HCT116 (cell line): ENCODE data around the gene TCP11L1. TPM values are rescaled to one million over a fixed set of nuclear protein-coding genes. Genes with fewer than 3 reads are reported as not detected.

Experiments used
- ATAC-seq: fragments of 200-7000 bp; cut with Tn5 transposase; 2 replicates; pipeline ENCODE4 v1.9.1; 2020; ENCODE audit warnings: mild to moderate bottlenecking, moderate library complexity
- BruUV-seq: library from RNA; stranded (reverse); fragments of 400-500 nt; replicated peaks from 2 replicates; lab custom pipeline; 2021; lab: Mats Ljungman, UMichigan
- CTCF ChIA-PET: fragments of 300-600 bp; sonication (Branson Sonifier 250); formaldehyde crosslinking; loops from one replicate; lab custom pipeline; 2021; ENCODE audit warnings: antibody characterized with exemption; lab: Charles Lee
- POLR2A ChIA-PET: fragments of 300-600, 350-600 bp; sonication (Branson Sonifier 250); formaldehyde crosslinking; loops from one replicate; lab custom pipeline; 2021; ENCODE audit warnings: antibody characterized with exemption; lab: Charles Lee
- RAD21 ChIA-PET, 2 experiments: fragments of 300-600 bp; sonication (Branson Sonifier 250); formaldehyde crosslinking; loops; one replicate each; lab custom pipeline; 2023; ENCODE audit warnings: low total read pairs in 2 of 2; ENCODE audit not compliant: uncharacterized antibody in 2 of 2, unreplicated experiment in 2 of 2, low non-redundant PET in 1 of 2; lab: Charles Lee
- DNase-seq: peaks from one replicate; pipeline ENCODE4 v3.0.0-alpha.2; 2010; ENCODE audit warnings: low read depth, low spot score
- H2AFZ ChIP-seq: fragments of 200-600 bp; shearing (Covaris generic), sonication (generic); 2 replicates; pipeline ENCODE4 v1.6.1; 2017; ENCODE audit warnings: low read depth, mixed run types, mixed read lengths, antibody characterized with exemption, low read length; ENCODE audit not compliant: poor library complexity, severe bottlenecking
- H3K27ac ChIP-seq: 2 replicates; pipeline ENCODE4 v1.5.1; 2012; ENCODE audit warnings: low read depth, low read length
- H3K27me3 ChIP-seq: fragments of 200-600 bp; sonication (generic); 2 replicates; pipeline ENCODE4 v1.6.1; 2016; ENCODE audit warnings: mixed run types, low read length, mixed read lengths; ENCODE audit not compliant: insufficient read depth
- H3K36me3 ChIP-seq, 2 experiments: fragments of 200-500 bp in 1 of 2; fragments of 200-600 bp in 1 of 2; sonication (Bioruptor generic) in 1 of 2; sonication (generic) in 1 of 2; 2 replicates each; pipeline versions ENCODE4 v1.5.1 to v1.6.1; 2014 to 2016; ENCODE audit warnings: low read length in 2 of 2, inconsistent platforms in 1 of 2, mixed read lengths in 1 of 2, mixed run types in 1 of 2; ENCODE audit not compliant: insufficient read depth in 2 of 2, control insufficient read depth in 1 of 2
- H3K4me1 ChIP-seq, 2 experiments: fragments of 200-600 bp in 1 of 2; sonication (generic) in 1 of 2; 2 replicates each; pipeline versions ENCODE4 v1.5.1 to v1.6.1; 2012 to 2017; ENCODE audit warnings: low read length in 2 of 2, inconsistent platforms in 1 of 2, mild to moderate bottlenecking in 1 of 2, mixed read lengths in 1 of 2, mixed run types in 1 of 2, moderate library complexity in 1 of 2; ENCODE audit not compliant: insufficient read depth in 2 of 2, control insufficient read depth in 1 of 2
- H3K4me2 ChIP-seq: fragments of 200-600 bp; sonication (generic); 2 replicates; pipeline ENCODE4 v1.6.1; 2017; ENCODE audit warnings: mixed run types, low read length, mixed read lengths
- H3K4me3 ChIP-seq, 2 experiments: fragments of 200-600 bp in 1 of 2; sonication (generic) in 1 of 2; replicated peaks in 1 of 2; 2 replicates each; pipeline ENCODE4 v1.5.1; 2011 to 2016; ENCODE audit warnings: low read length in 2 of 2, control low read depth in 1 of 2, low read depth in 1 of 2, mild to moderate bottlenecking in 1 of 2, mixed read lengths in 1 of 2, mixed run types in 1 of 2
- H3K79me2 ChIP-seq: fragments of 200-600 bp; sonication (generic); 2 replicates; pipeline ENCODE4 v1.6.1; 2017; ENCODE audit warnings: mild to moderate bottlenecking, mixed run types, low read length, moderate library complexity, mixed read lengths; ENCODE audit not compliant: insufficient read depth
- H3K9ac ChIP-seq: fragments of 200-600 bp; sonication (generic); 2 replicates; pipeline ENCODE4 v1.6.1; 2016; ENCODE audit warnings: low read length, mixed read lengths
- H3K9me2 ChIP-seq: fragments of 200-600 bp; sonication (generic), shearing (Covaris generic); 2 replicates; pipeline ENCODE4 v1.6.1; 2017; ENCODE audit warnings: mixed run types, mild to moderate bottlenecking, moderate library complexity; ENCODE audit not compliant: insufficient read depth
- H3K9me3 ChIP-seq, 2 experiments: fragments of 200-500 bp in 1 of 2; fragments of 200-600 bp in 1 of 2; sonication (Bioruptor generic) in 1 of 2; sonication (generic) in 1 of 2; 2 replicates each; pipeline ENCODE4 v1.6.1; 2014 to 2017; ENCODE audit warnings: low read length in 2 of 2, mixed read lengths in 2 of 2, inconsistent platforms in 1 of 2, low read depth in 1 of 2, mild to moderate bottlenecking in 1 of 2, mixed run types in 1 of 2, moderate library complexity in 1 of 2; ENCODE audit not compliant: control insufficient read depth in 1 of 2, insufficient read depth in 1 of 2
- H4K20me1 ChIP-seq: fragments of 200-600 bp; sonication (generic), shearing (Covaris generic); 2 replicates; pipeline ENCODE4 v1.6.1; 2017; ENCODE audit warnings: mixed run types, mild to moderate bottlenecking, moderate library complexity; ENCODE audit not compliant: insufficient read depth
- ATF3 ChIP-seq: IDR thresholded peaks from 2 replicates; pipeline ENCODE4 v1.6.1; 2012
- EGR1 ChIP-seq: IDR thresholded peaks from 2 replicates; pipeline ENCODE4 v1.6.1; 2012; ENCODE audit warnings: low read depth
- ELF1 ChIP-seq: IDR thresholded peaks from 2 replicates; pipeline ENCODE4 v1.6.1; 2012; ENCODE audit warnings: low read depth, borderline replicate concordance
- EZH2 ChIP-seq: fragments of 200-600 bp; sonication (generic); IDR thresholded peaks from 2 replicates; pipeline ENCODE4 v1.6.1; 2017; ENCODE audit warnings: antibody characterized with exemption, mixed run types
- EZH2phosphoT487 ChIP-seq: fragments of 200-600 bp; IDR thresholded peaks from 2 replicates; pipeline ENCODE4 v1.6.1; 2018; ENCODE audit warnings: antibody characterized with exemption, borderline replicate concordance
- FOSL1 ChIP-seq: IDR thresholded peaks from 2 replicates; pipeline ENCODE4 v1.6.1; 2012; ENCODE audit warnings: low read depth
- JUND ChIP-seq: IDR thresholded peaks from 2 replicates; pipeline ENCODE4 v1.6.1; 2012
- POLR2A ChIP-seq: IDR thresholded peaks from 2 replicates; pipeline ENCODE4 v1.7.0; 2011; ENCODE audit warnings: borderline replicate concordance; ENCODE audit not compliant: insufficient read depth, insufficient read length; ENCODE audit errors: extremely low read depth
- POLR2AphosphoS5 ChIP-seq: IDR thresholded peaks from 2 replicates; pipeline ENCODE4 v1.6.1; 2011; ENCODE audit warnings: mild to moderate bottlenecking, low read depth, low read length, moderate library complexity
- RAD21 ChIP-seq: IDR thresholded peaks from 2 replicates; pipeline ENCODE4 v1.6.1; 2012; ENCODE audit warnings: low read depth, mild to moderate bottlenecking
- REST ChIP-seq: IDR thresholded peaks from 2 replicates; pipeline ENCODE4 v1.6.1; 2012; ENCODE audit warnings: low read depth
- SIN3A ChIP-seq: IDR thresholded peaks from 2 replicates; pipeline ENCODE4 v1.6.1; 2012; ENCODE audit warnings: low read depth
- SP1 ChIP-seq: IDR thresholded peaks from 2 replicates; pipeline ENCODE4 v1.6.1; 2012; ENCODE audit warnings: low read depth
- SRF ChIP-seq: IDR thresholded peaks from 2 replicates; pipeline ENCODE4 v1.6.1; 2012; ENCODE audit warnings: low read depth
- TCF7L2 ChIP-seq: IDR thresholded peaks from 2 replicates; pipeline ENCODE4 v1.7.0; 2011; ENCODE audit warnings: borderline replicate concordance, inconsistent platforms; ENCODE audit not compliant: insufficient read depth, insufficient read length; ENCODE audit errors: extremely low read depth
- YY1 ChIP-seq: IDR thresholded peaks from 2 replicates; pipeline ENCODE4 v1.6.1; 2011; ENCODE audit warnings: low read length, low read depth, moderate library complexity, mild to moderate bottlenecking; ENCODE audit not compliant: insufficient replicate concordance; ENCODE audit errors: extremely low read depth
- ZNF274 ChIP-seq: fragments of 200-500 bp; sonication (Bioruptor generic); IDR thresholded peaks from 2 replicates; pipeline ENCODE4 v1.6.1; 2014; ENCODE audit warnings: mild to moderate bottlenecking, low read depth, low read length, inconsistent platforms
- intact Hi-C: fragments of 100-400 bp; cut with micrococcal nuclease; formaldehyde crosslinking; loops from 2 replicates; pipeline ENCODE4 v1.10.0; 2022
- total RNA-seq: library from RNA; stranded (reverse); gene quantifications from one replicate; pipeline ENCODE4 v1.2.1, GENCODE V29; 2021; ENCODE audit not compliant: unreplicated experiment

Gene TCP11L1
- total RNA-seq, 1 experiment from 2014 or later: 12.0 TPM

- POLR2A ChIA-PET: interaction anchor here (0.7 to 1.1 kb wide), 3 partner anchors 9 to 13 kb away, joined by 3 to 4 read pairs (median 3); partner anchors contain the start of gene DEPDC7
- intact Hi-C loops: no loop called here
- Histone ChIP-seq H3K9me2 (no peaks in the 10 kb centered on the region), H2AFZ (no peak overlapping the region), H3K27me3 (no peaks in the 10 kb centered on the region), H3K4me2 (no peak overlapping the region), H3K27ac (no peak overlapping the region), H3K4me3 (no peak overlapping the region), H3K79me2 (0 out of 2 replicates have a peak, but pooled peaks cover 3% of the 10 kb centered on the region), H3K36me3 (no peaks in the 10 kb centered on the region), H3K9ac (no peak overlapping the region), H3K9me3 (no peaks in the 10 kb centered on the region), H3K4me1 (no peaks in the 10 kb centered on the region), H4K20me1 (no peaks in the 10 kb centered on the region)
- DNase-seq: no peak
- CTCF ChIA-PET: no interaction called here
- RAD21 ChIA-PET: no interaction called here
- TF ChIP-seq FOSL1 (no peak), ELF1 (no peak), SRF (no peak), JUND (no peak), TCF7L2 (no peak)
- ATAC-seq: no peak
- BruUV-seq: no TSS peak
Measured at GRCh38 chr11:33025339-33025722, 14.0 kb upstream of the TCP11L1 start.

GRCh38 chr11:33027233-33027632, 12.1 kb upstream of the TCP11L1 start:
- Histone ChIP-seq H3K9ac (no peak overlapping the region), H3K27ac (no peak overlapping the region), H4K20me1 (no peaks in the 10 kb centered on the region), H3K79me2 (no peaks in the 10 kb centered on the region), H3K27me3 (no peaks in the 10 kb centered on the region), H3K4me1 (no peaks in the 10 kb centered on the region), H3K4me3 (no peak overlapping the region), H3K36me3 (no peaks in the 10 kb centered on the region; a peak in 1 of 4 replicates), H3K9me2 (no peaks in the 10 kb centered on the region), H3K4me2 (no peak overlapping the region), H3K9me3 (no peaks in the 10 kb centered on the region), H2AFZ (no peak overlapping the region)
- RAD21 ChIA-PET: no interaction called here
- ATAC-seq (no peak), DNase-seq (no peak)
- POLR2A ChIA-PET: interaction anchor here (1.6 kb wide), 1 partner anchor 11 kb away, joined by 5 read pairs; the partner anchor contains the start of gene DEPDC7
- no TSS peak for BruUV-seq
- CTCF ChIA-PET: no interaction called here
- intact Hi-C loops: no loop called here
- TF ChIP-seq ZNF274: no peak
- TF ChIP-seq EGR1: no peak
- no peak for TF ChIP-seq SP1
- TF ChIP-seq ATF3: no peak
- TF ChIP-seq EZH2phosphoT487: no peak
- TF ChIP-seq YY1: no peak
- no peak for TF ChIP-seq POLR2AphosphoS5
- TF ChIP-seq REST: no peak
- no peak for TF ChIP-seq EZH2
- TF ChIP-seq POLR2A: no peak
- TF ChIP-seq RAD21: no peak
- no peak for TF ChIP-seq SIN3A
- TF ChIP-seq ELF1: no peak
